ENCODE results near the gene KLHL7.
"Not testable (repeated sequence)": the region's sequence is repeated elsewhere in the genome, so short reads cannot be mapped to it uniquely, and the experiment has no call there.

Gene KLHL7

GRCh38 chr7:23108995-23109394 lies 3.4 kb downstream of the KLHL7 start:
- no peak for DNase-seq

GRCh38 chr7:23109470-23109869 lies 3.9 kb downstream of the KLHL7 start:
- no peak for DNase-seq

GRCh38 chr7:23114896-23115295 lies 9.3 kb downstream of the KLHL7 start:
- DNase-seq, result no peak

GRCh38 chr7:23115991-23116390 lies 10.4 kb downstream of the KLHL7 start:
- no peak for DNase-seq

- no peak for DNase-seq
Measured at GRCh38 chr7:23117841-23118240, 12.3 kb downstream of the KLHL7 start.

GRCh38 chr7:23120106-23120505 lies 14.5 kb downstream of the KLHL7 start:
- DNase-seq, result no peak

GRCh38 chr7:23121165-23121564 lies 15.6 kb downstream of the KLHL7 start:
- DNase-seq, result no peak

GRCh38 chr7:23123007-23123406 lies 17.4 kb downstream of the KLHL7 start:
- DNase-seq, result no peak

- no peak for DNase-seq
Measured at GRCh38 chr7:23123465-23123864, 17.9 kb downstream of the KLHL7 start.

GRCh38 chr7:23129036-23129435 lies 23.5 kb downstream of the KLHL7 start:
- DNase-seq, result no peak

GRCh38 chr7:23131799-23132198 lies 26.2 kb downstream of the KLHL7 start:
- DNase-seq, result not testable (repeated sequence)

GRCh38 chr7:23133797-23134196 lies 28.2 kb downstream of the KLHL7 start:
- no peak for DNase-seq

- DNase-seq, result no peak
Measured at GRCh38 chr7:23135755-23136154, 30.2 kb downstream of the KLHL7 start.

- DNase-seq, result no peak
Measured at GRCh38 chr7:23136216-23136615, 30.6 kb downstream of the KLHL7 start.

- no peak for DNase-seq
Measured at GRCh38 chr7:23157679-23158078, 52.1 kb downstream of the KLHL7 start.

- no peak for DNase-seq
Measured at GRCh38 chr7:23158546-23158945, 53.0 kb downstream of the KLHL7 start.

GRCh38 chr7:23161482-23161881 lies 55.9 kb downstream of the KLHL7 start:
- no peak for DNase-seq

- DNase-seq, result no peak
Measured at GRCh38 chr7:23164846-23165245, 59.3 kb downstream of the KLHL7 start.

- no peak for DNase-seq
Measured at GRCh38 chr7:23165316-23165715, 59.7 kb downstream of the KLHL7 start.

- no peak for DNase-seq
Measured at GRCh38 chr7:23167691-23168090, 62.1 kb downstream of the KLHL7 start.

GRCh38 chr7:23168111-23168885 lies 62.7 kb downstream of the KLHL7 start:
- no peak for DNase-seq

- no peak for DNase-seq
Measured at GRCh38 chr7:23175938-23176337, 70.4 kb downstream of the KLHL7 start.

- DNase-seq, result peak; percentile 93 to 94
Measured at GRCh38 chr7:23181684-23182553, 76.3 kb downstream of the KLHL7 start, which contains the start of gene NUP42. TSS of gene NUP42 (plus strand) at chr7:23182048. CDS start at chr7:23182086, 38 bp downstream.

Data from activated CD4-positive, alpha-beta T cell treated with anti-CD3 and anti-CD28 coated beads, Interleukin-2, amount 50 U/mL, for 4 hours (primary cell).